DND-41 (cell line): ENCODE measurements around the gene TSC22D1.

Source experiments
- ATAC-seq: fragments of 200-7000 bp; cut with Tn5 transposase; 3 replicates; pipeline ENCODE4 v1.9.1; 2021; ENCODE audit warnings: low read depth; ENCODE audit not compliant: insufficient read depth
- DNase-seq: peaks from one replicate; pipeline ENCODE4 v3.0.0-alpha.2; 2020
- H2AFZ ChIP-seq: 2 replicates; pipeline ENCODE4 v1.6.0; 2012; ENCODE audit warnings: low read depth, low read length
- H3K27ac ChIP-seq: 2 replicates; pipeline ENCODE4 v1.5.1; 2012; ENCODE audit warnings: low read length, inconsistent platforms
- H3K27me3 ChIP-seq: fragments of 200-600 bp; sonication (generic); 2 replicates; pipeline ENCODE4 v1.6.0; 2012; ENCODE audit warnings: low read length, mild to moderate bottlenecking, inconsistent platforms; ENCODE audit not compliant: insufficient read depth, poor library complexity
- H3K36me3 ChIP-seq: 2 replicates; pipeline ENCODE4 v1.5.1; 2012; ENCODE audit warnings: low read length, inconsistent platforms; ENCODE audit not compliant: insufficient read depth
- H3K4me1 ChIP-seq: 2 replicates; pipeline ENCODE4 v1.5.1; 2012; ENCODE audit warnings: mild to moderate bottlenecking, low read length; ENCODE audit not compliant: insufficient read depth
- H3K4me2 ChIP-seq: 2 replicates; pipeline ENCODE4 v1.6.0; 2012; ENCODE audit warnings: mild to moderate bottlenecking, moderate library complexity, low read length, inconsistent platforms; ENCODE audit not compliant: insufficient read depth
- H3K4me3 ChIP-seq, 2 experiments: fragments of 200-600 bp in 1 of 2; shearing (Covaris generic) in 1 of 2; 2 replicates each; pipeline ENCODE4 v1.5.1; 2012 to 2016; ENCODE audit warnings: inconsistent platforms in 2 of 2, low read length in 2 of 2, mild to moderate bottlenecking in 2 of 2, low read depth in 1 of 2, moderate library complexity in 1 of 2
- H3K79me2 ChIP-seq: 2 replicates; pipeline ENCODE4 v1.6.0; 2012; ENCODE audit warnings: low read length, inconsistent platforms; ENCODE audit not compliant: insufficient read depth
- H3K9ac ChIP-seq: 2 replicates; pipeline ENCODE4 v1.6.0; 2012; ENCODE audit warnings: low read depth, mild to moderate bottlenecking, inconsistent platforms, low read length, moderate library complexity
- H3K9me3 ChIP-seq: 2 replicates; pipeline ENCODE4 v1.5.1; 2012; ENCODE audit warnings: low read length, moderate library complexity, mild to moderate bottlenecking, inconsistent platforms; ENCODE audit not compliant: insufficient read depth, severe bottlenecking
- H4K20me1 ChIP-seq: 2 replicates; pipeline ENCODE4 v1.6.0; 2012; ENCODE audit warnings: low read length; ENCODE audit not compliant: insufficient read depth
- EZH2 ChIP-seq: IDR thresholded peaks from 3 replicates; pipeline ENCODE4 v1.6.1; 2012; ENCODE audit warnings: borderline replicate concordance, low read depth, mild to moderate bottlenecking, moderate library complexity, low read length, inconsistent platforms; ENCODE audit not compliant: severe bottlenecking
- TF ChIP-seq, protein P1 (sequence below): IDR thresholded peaks from 2 replicates; pipeline ENCODE4 v1.5.1; 2012; ENCODE audit warnings: borderline replicate concordance, low read length, moderate library complexity, mild to moderate bottlenecking; ENCODE audit not compliant: poor library complexity, severe bottlenecking; ENCODE audit errors: extremely low read depth

Gene TSC22D1

DNA sequence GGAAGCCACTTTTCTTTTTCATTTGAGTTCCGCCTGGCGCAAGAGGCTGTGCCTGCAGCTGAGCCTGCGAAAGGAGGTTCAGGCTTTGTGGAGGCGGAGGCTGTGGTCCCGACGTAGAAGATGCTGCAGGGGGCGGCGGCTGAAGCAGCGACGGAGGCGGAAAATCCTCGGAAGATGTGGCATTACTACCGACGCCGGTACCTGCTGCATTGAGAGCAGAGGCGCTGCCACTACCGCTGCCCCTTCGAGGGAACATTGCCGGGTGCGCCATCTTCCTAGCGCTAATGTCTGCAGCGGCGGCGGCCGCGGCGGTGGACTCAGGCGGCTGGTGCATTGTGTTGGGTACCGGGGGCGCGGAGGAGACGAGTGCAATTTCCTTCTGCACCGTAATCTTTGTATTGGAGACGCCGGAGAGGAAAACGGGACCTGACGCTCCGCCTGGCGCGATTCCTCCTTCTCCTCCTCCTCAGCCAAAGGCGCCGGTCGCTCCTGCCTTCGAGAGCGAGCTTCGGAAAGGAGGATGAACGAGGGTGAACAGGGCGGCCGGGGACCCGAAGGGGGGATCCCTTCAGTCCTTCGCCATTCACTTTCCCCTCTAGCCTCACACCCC lies at the start of gene TSC22D1:
Gene TSC22D1 (minus strand): TSS at position 590 of the 610 bp plus-strand sequence. CDS start 256 bp downstream, at position 334.
- peaks cover 24% of the 10 kb centered on the region for H4K20me1 ChIP-seq
- H3K4me2 ChIP-seq = peak within 1 kb of the TSS; percentile 71
- TF ChIP-seq, protein P1, sequence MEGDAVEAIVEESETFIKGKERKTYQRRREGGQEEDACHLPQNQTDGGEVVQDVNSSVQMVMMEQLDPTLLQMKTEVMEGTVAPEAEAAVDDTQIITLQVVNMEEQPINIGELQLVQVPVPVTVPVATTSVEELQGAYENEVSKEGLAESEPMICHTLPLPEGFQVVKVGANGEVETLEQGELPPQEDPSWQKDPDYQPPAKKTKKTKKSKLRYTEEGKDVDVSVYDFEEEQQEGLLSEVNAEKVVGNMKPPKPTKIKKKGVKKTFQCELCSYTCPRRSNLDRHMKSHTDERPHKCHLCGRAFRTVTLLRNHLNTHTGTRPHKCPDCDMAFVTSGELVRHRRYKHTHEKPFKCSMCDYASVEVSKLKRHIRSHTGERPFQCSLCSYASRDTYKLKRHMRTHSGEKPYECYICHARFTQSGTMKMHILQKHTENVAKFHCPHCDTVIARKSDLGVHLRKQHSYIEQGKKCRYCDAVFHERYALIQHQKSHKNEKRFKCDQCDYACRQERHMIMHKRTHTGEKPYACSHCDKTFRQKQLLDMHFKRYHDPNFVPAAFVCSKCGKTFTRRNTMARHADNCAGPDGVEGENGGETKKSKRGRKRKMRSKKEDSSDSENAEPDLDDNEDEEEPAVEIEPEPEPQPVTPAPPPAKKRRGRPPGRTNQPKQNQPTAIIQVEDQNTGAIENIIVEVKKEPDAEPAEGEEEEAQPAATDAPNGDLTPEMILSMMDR = peak; percentile 10
- no peak for TF ChIP-seq EZH2
- H3K4me3 ChIP-seq = peak within 1 kb of the TSS; percentile 35 to 69
- peaks cover 61% of the 10 kb centered on the region for H3K4me1 ChIP-seq
- H3K79me2 ChIP-seq = peaks cover 42% of the 10 kb centered on the region
- DNase-seq = peak; percentile 68
- no peaks in the 10 kb centered on the region for H3K27me3 ChIP-seq
- H3K27ac ChIP-seq = peak within 1 kb of the TSS; percentile 90
- peaks cover 16% of the 10 kb centered on the region for H3K36me3 ChIP-seq
- H3K9me3 ChIP-seq = no peaks in the 10 kb centered on the region
- H2AFZ ChIP-seq = peak within 1 kb of the TSS; percentile 84
- H3K9ac ChIP-seq = peak within 1 kb of the TSS; percentile 95
- peak; percentile 24 for ATAC-seq

DNA sequence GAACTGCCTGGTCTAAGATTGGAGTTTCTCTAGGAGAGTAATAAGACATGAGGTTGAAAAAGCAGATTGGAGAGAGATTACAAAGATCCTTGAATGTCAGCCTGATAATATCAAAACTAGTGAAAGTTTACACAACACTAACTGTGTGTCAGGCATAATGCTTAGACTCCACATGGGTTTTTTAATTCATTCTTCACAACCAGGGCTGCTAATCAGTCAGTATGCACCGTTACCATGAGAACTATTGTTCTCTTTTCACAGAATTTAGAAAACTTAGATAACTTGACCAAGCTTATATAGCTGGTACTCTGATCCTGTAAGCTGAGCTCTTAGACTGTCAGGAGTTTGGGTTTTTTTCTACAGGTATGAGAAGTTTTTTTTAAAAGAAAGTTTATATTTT lies 46.6 kb upstream of the TSC22D1 start:
- Histone ChIP-seq H2AFZ (no peak overlapping the region), H3K79me2 (no peaks in the 10 kb centered on the region), H3K27me3 (peaks cover 5% of the 10 kb centered on the region), H3K36me3 (no peaks in the 10 kb centered on the region), H3K27ac (no peak overlapping the region), H3K4me2 (no peak overlapping the region), H3K9me3 (no peaks in the 10 kb centered on the region), H4K20me1 (no peaks in the 10 kb centered on the region), H3K4me1 (no peaks in the 10 kb centered on the region), H3K9ac (no peak overlapping the region), H3K4me3 (no peak overlapping the region)
- ATAC-seq (no peak), DNase-seq (no peak)
- TF ChIP-seq, protein P1 = no peak
- no peak for TF ChIP-seq EZH2

DNA sequence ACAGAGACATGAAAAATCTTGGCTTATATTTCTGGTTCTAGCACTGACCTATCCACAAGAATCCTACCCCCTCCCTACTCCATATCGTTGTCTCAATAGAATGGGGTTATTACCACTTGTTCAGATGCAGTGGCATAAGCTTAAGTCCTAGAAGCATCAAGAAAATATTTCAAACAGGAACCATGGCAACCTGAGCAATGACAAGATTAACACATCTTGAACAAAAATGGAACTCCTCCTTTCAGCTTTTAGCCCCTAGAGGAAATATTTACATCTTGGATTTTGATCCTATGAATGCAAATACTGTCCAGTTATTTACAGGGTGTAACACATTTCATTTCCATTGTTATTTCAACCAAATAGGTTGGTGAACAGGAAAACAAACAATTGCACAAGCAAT lies 46.1 kb upstream of the TSC22D1 start:
- peaks cover 5% of the 10 kb centered on the region for H3K27me3 ChIP-seq
- H2AFZ ChIP-seq = no peak overlapping the region
- no peaks in the 10 kb centered on the region for H3K9me3 ChIP-seq
- DNase-seq = no peak
- no peak overlapping the region for H3K9ac ChIP-seq
- H3K4me1 ChIP-seq = no peaks in the 10 kb centered on the region
- H3K27ac ChIP-seq = no peak overlapping the region
- TF ChIP-seq, protein P1 = no peak
- no peak for TF ChIP-seq EZH2
- no peaks in the 10 kb centered on the region for H3K79me2 ChIP-seq
- no peak for ATAC-seq
- no peaks in the 10 kb centered on the region for H4K20me1 ChIP-seq
- H3K36me3 ChIP-seq = no peaks in the 10 kb centered on the region
- H3K4me3 ChIP-seq = no peak overlapping the region
- H3K4me2 ChIP-seq = no peak overlapping the region
